Fibroblast of villous mesenchyme (primary cell): ENCODE measurements around the gene C11orf87. TPM values are rescaled to one million over a fixed set of nuclear protein-coding genes. Genes with fewer than 3 reads are reported as not detected.

Experiments used
- DNase-seq: peaks from one replicate; pipeline ENCODE4 v3.0.0-alpha.2; 2010; ENCODE audit warnings: low read depth
- H3K4me3 ChIP-seq: 2 replicates; pipeline ENCODE4 v1.5.1; 2011; ENCODE audit warnings: low read depth, mild to moderate bottlenecking, low read length
- CTCF ChIP-seq: IDR thresholded peaks from 2 replicates; pipeline ENCODE4 v1.5.1; 2012; ENCODE audit warnings: low read depth, mild to moderate bottlenecking, low read length; ENCODE audit not compliant: insufficient read depth
- total RNA-seq: library from RNA; depleted of rRNA; stranded (reverse); fragments of >200 nt; gene quantifications from 2 replicates; pipeline ENCODE4 v1.2.3, GENCODE V29; 2012

Gene C11orf87
- not detected in 2 replicates for total RNA-seq

DNA sequence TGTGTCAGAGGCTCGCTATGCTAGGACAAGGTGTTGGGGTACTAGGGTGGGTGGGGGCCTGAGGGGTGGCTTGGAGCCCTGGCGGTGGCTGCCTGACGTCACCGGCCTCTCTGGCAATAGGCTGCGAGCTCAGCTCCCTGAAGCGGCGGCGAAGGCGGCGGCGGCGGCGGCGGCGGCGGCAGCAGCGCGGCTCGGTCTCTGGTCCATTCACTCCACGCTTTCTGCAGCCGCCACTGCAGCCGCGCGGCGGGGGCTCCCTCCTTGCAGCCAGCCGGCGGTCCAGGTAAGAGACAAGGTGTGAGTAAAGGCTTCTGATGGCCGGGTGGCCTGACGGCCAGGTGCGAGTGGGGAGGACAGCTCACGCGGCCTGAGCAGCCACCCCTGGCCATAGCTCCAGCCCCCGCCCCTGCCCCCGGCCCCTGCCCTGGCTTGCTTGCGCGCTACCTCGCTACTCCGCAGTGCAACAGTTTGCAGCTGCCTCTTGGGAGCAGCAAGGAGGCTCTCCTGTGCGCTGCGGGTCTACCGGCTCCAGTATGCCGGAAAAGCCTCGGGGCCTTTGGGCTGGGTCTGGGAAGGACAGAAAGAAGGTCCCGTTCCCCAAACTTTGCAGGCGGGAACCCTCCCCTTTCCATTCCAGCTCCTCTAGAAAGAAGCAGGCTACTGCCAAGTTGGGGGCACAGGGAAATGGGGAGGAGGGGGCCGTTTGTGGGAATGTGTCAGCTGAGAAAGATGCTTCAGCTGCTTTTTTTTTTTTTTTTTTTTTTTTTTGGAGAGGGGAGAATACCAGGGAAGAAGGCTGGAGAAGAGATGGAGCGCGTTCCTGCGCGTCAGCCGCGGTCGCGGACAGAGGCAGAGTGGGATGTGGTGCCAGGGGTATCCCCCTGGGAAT, at the start of gene C11orf87:
Gene C11orf87 (plus strand): TSS at position 210 of the 889 bp plus-strand sequence. CDS start 1,444 bp downstream, outside the sequence.
- H3K4me3 ChIP-seq = peak within 1 kb of the TSS; percentile 21
- DNase-seq = no peak
- TF ChIP-seq CTCF = no peak

- no peak for TF ChIP-seq CTCF
- H3K4me3 ChIP-seq = no peak overlapping the region
- DNase-seq = no peak
These were observed 48.0 kb upstream of the C11orf87 start for GRCh38 chr11:109374032-109374431.

DNA sequence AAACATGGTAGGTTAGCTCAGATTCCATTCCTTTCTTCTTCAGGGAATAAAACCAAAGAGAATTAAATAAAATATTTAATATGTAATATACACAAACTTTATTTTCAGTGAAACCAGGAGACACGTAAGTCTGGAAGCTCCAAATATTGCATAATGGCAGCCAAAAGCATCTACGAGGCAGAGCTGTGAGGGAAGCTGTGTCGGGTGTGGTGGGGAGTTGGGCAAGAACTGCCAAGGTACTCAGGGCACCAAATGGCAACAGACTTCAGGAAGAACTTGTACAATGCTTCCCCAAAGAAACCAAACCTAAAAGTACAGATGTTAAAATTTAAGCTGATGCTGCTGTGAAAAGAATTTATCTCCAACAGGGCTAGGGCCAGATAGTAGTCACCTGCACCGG, 47.5 kb upstream of the C11orf87 start:
- no peak for TF ChIP-seq CTCF
- DNase-seq = no peak
- H3K4me3 ChIP-seq = no peak overlapping the region

DNA sequence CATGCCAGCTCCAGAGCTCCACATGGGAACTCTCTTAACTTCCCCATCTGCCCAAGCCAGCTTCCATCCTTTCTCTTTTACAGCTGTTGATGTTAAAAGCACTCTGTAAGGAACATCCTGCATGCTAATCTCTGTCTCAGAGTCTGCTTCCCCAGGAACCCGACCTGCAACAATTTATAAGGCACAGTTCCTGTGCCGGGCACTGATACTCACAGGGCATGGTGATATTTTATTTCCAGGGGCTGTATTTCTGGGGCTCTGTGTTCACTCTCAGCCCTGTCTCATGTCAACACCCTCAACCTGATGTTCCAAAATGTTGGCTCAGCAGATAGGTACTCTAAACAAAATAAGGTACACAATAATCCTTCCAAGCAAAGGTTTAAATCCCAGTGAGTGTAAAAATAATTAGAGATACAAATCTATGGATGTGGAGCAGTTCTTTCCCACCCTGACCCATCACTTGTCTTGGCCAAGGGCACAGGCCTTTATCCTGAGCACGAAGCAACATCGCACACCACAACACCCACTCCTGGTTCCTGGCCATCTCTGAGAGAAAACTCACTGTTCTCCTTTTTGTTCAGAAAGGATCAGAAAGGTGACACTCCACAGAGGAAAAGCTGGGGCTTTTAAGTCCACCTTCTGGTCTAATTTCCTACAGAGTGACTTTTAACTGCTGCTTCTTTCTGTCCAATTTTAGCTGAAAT, 44.8 kb upstream of the C11orf87 start:
- no peak for DNase-seq
- H3K4me3 ChIP-seq = no peak overlapping the region
- TF ChIP-seq CTCF = no peak

DNA sequence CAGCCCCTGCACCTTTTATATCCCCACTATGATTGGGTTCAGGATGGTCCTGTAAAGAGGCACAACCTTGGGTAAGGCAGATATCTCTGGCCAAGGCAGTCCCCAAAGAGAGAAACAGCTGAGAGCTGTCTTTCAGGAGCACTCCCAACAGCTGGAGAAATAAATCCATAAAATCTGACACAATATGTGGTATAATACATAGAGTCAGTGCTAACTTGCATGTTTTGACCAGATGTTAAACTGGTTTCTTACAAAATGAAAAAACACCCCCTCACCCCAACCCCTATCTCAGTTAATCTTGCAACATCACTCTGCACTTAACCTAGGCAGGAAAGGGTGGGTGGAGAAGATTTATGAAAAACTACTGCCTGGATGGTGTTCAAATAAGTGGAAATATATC, 44.0 kb upstream of the C11orf87 start:
- no peak overlapping the region for H3K4me3 ChIP-seq
- TF ChIP-seq CTCF = no peak
- no peak for DNase-seq

DNA sequence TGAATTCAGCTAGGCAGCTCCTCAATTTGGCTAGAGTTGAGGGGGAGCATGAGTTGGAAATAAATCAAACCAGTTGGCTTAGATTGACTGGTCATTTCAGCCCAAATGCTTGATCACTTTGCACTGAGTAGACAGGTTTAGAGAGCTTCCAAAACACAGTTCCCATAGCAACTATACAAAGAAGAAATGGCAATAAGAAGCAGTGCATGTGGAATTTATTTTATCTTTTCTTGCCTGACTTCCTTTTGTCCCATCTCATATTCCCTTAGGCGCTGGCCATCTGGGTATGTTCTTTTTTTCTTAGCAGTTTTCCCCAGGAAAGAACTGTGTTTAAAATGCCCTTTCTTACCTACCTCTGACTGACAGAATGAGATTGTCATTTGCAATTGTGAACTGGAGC, 38.7 kb upstream of the C11orf87 start:
- H3K4me3 ChIP-seq = no peak overlapping the region
- no peak for DNase-seq
- no peak for TF ChIP-seq CTCF
